HG03280 (cell line): ENCODE measurements around the gene ARPC5.
"Not testable (repeated sequence)": the region's sequence is repeated elsewhere in the genome, so short reads cannot be mapped to it uniquely, and the experiment has no call there.

Source experiments
- ATAC-seq: cut with Tn5 transposase; IDR thresholded peaks from one replicate; pipeline ENCODE4 v1.9.1; 2021; ENCODE audit warnings: mild to moderate bottlenecking, moderate library complexity; ENCODE audit not compliant: unreplicated experiment

The ARPC5 gene

DNA sequence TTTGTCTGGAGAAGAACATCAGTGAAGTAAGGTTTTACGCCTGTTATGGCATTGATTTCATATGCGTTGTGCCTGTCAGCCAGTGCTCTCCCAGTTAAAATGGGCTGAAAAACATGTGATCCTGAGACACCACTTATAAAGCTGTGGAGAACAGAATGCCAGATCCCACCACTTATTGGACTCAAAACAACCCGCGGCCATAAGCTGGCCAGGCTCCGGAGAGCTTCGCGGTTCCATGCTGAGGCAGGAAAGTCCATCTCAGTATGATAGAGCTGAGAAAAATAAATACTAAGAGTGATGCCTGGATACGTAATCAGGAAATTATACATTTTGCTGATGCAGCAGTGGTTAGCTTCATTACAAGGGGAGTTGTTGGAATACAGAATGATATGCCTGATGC lies 12.5 kb upstream of the ARPC5 start:
- ATAC-seq, result no peak

DNA sequence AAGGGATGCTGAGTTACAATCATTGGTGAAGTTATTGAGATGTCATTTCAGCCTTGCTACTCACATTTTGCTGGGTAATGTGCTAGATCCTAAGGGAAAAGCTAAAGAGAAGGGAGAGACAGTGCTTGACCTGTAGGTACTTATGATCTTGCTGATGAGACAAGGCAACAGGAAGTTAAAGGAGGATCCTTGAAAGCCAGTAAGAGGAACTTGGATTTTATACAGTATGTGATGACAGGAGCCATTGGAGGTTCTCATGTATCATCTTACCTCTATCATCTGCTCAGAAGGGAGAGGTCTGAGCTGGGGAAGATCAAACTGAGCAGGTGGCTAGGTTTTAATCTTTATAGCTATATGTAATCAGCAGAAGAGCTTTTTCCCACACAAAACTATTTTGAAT lies 11.2 kb upstream of the ARPC5 start:
- no peak for ATAC-seq

DNA sequence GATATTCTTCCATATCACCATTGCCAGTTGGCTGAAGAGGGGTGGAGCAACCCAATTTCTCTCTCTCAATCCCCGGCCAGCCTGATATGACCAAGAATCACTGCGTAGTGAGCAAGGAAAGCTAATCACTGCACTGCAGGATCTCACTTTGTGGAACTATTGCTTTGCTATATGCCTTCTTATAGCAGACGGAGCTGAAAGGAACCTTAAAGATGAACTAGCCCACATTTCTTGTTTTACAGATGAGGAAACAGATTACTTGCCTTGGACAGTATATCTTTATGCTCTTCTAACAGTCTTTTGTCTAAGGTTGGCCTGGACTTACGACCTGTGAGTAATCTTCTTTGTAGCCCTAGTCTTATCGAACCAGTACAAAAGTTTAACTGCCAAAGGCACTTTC lies 9.9 kb upstream of the ARPC5 start:
- no peak for ATAC-seq

DNA sequence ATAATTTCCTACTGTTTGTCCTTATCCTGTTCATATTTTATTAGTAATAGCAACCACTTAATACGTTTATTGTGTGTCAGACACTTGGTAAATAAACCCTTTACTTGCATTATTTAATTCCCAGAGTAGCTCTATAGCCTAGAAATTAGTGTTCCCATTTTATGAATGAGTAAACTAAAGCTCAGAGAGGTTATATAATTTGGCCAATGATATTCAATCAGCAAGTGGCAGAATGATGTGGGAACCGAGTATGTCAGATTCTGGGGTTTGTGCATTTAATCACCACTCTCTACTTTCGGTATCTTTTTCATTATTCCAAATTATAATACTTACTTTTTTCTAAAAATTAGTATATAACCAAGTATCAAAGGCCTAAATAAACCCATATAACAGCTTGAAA lies 6.6 kb upstream of the ARPC5 start:
- no peak for ATAC-seq

DNA sequence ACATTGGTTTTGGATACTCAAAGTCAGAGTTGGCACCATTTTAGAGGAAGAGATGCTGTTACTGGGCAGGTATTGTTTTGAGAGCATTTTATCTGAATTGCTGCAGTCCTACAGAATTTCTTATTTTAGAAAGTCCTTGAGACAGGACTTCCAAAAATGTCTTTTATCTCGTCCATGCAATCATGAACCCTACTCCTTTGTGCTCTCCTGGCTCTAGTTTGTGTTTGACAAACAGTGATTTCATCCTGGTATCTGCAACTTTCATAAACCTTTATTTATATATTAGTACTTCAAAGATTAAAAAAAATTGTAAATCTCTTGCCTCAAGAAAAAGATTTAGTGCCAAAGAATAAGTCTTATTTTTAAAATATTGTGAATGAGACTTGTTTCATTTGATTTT lies 4.6 kb upstream of the ARPC5 start:
- no peak for ATAC-seq

DNA sequence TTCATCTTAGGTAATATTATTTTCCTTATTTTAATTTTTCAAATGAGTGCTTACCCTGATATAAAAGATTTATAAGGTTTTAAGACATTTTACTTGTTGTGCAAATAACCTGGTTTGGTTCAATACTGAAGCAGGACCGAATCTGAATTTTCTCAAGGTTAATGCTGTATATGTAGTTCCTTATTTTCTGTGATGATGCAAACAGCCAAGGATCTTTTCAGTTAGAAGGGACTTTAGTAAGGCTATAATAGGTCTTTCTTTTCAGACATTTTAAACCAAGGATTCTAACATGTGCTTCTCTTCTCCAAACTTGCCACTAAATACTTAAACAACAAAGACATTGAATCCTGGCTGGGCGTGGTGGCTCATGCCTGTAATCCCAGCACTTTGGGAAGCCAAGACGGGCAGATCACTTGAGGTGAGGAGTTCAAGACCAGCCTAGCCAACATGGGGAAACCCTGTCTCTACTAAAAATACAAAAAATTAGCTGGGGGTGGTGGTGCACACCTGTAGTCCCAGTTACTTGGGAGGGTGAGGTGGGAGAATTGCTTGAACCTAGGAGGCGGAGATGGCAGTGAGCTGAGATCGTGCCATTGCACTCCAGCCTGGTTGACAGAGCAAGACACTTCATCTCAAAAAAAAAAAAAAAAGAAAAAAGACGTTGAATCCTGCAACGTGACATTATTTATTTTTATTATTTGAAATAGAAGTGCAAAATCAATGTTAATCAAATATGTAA lies 3.2 kb upstream of the ARPC5 start:
- ATAC-seq, result no peak

DNA sequence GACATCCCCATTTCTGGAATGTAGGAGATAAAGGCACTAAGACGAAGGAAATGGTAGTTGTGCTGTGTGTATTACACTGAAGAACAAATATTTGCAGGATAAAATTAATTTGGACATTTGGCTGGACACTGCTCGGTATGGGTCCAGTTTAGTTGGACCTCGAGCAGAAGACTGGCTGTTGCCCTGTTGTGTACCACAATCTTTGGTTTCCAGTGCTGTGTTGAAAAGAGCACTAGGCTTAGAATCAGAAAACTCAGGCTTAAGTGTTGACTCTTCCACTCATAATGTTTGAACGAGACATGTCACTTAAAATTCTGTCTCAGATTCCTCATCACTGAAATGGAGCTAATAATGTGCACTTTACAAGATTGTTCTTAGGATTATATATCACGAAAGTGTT lies 1.2 kb upstream of the ARPC5 start:
- no peak for ATAC-seq

GRCh38 chr1:183636334-183636682 lies 725 bp upstream of the ARPC5 start:
- ATAC-seq, result no peak

DNA sequence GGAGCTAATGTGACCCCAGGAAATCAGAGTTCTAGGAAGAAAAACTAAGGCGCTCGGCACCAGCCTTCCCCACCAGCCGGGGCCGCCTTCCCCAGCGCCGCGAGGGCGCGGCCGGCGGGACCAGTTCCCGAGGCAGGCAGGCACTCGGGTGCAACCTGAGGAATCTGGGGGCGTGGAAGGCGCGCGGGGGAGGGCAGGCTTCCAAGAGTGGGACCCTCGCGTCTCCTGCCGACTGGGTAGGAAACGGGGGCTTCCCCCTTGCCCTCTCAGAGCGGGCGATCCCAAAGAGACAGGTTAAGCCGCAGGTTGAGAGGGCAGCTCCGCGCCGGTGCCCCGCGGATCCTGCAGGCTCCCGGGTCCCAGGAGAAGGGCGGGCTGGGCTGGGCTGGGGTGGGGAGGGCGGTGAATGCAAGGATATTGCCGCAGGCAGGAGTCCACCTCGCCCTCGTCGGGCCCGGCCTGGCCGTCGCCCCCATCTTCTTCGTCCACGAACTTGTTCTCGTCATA lies 431 bp downstream of the ARPC5 start:
- peak; percentile 8 for ATAC-seq

DNA sequence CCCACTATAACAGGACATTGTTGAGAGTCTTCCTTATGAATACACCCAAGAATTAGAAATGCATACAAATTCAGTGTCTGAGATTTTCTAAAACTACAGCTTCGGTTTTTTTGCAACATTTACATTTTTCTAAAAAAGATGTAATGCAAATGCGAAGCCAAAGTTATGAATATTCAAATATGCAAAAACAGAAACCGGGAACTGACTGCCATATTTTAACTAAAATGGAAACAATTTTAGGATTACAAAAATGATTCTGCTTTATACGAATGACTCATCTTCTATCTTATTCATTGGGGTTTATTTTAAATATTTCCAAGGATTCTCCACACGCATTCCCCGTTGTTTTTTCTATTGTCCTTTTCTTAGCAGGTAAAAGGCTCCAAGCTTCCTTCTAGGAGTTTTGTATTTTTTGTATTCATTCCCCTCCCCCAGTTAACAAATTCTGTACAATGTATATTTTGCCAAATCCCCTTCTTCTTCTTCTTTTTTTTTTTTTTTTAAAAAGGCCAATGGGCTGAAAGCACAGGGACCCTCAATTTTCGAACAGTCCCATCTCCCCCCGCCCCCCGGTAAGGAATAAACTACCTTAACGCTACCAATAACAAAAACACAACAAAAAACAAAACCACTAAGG lies 1.0 kb downstream of the ARPC5 start:
- no peak for ATAC-seq

GRCh38 chr1:183633676-183634343 lies 1.8 kb downstream of the ARPC5 start:
- ATAC-seq, result no peak

DNA sequence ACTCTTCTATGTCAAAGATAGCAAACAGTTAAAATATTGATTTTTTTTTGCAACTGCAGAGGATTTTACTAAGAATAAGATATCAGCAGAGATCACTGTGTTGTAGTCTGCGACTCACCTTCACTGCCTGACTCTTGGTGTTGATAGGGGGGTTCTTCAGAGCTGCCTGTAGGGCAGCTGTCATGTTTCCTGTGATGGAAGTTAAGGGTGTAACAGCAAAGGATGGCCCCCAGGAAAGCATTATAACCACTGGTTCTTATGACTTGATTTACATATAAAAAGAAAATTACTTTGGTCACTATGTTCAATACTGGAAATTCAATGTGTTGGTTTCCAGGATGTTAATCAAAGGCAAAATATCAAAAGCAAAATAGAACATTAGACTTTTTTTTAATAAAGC lies 2.6 kb downstream of the ARPC5 start:
- no peak for ATAC-seq

DNA sequence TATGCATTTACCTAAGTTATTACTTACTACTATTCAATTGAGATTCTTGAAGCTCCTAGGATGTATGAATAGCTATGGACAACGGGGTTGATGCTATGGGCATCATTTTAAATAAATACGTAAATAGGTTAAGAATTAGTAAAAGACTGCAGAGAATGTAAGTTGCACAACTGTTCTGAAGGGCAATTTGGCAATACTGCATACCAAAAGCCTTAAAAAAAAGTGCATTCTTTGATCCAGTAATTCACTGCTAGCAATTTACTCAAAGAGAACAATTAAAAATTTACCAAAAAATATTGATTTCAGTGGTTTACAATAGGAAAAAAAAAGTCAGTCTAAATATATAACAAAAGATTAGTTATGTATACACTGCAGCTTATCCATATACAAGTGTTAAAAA lies 3.5 kb downstream of the ARPC5 start:
- ATAC-seq, result no peak

DNA sequence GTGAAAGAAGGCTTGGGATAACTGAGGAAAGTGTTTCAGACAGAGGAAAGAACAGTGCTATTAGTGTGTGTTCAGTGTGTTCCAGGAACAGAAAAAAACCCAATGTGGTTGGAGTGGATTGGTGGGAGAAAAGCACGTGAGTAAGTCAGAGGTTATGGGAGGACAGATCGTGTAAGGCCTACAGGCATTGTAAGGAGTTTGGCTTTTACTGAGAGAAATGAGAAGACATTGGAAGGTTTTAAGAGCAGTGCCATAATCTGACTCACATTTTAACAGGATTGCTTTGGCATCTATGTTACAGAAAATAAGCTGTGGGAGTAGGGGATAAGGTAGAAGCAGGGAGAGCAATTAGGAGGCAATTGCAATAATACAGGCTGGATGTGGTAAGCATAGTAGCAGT lies 4.8 kb downstream of the ARPC5 start:
- ATAC-seq, result no peak

DNA sequence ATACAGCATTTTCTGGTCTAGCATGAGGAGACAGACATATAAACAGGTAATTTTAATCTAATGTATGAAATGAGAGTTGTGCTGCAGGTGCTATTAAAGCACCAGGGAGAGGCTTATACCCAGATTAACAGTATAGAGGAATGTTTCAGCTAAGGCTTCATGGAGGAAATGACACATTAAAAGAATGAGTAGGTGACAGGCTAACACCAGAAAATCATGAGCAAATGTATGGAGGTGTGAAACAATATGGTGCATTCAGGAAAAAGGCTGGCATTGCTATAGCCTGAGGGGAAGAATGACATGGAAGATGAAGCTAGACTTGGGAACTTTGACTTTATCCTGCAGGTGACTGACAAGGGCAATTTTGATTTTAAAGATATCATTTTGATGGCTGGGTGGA lies 7.0 kb downstream of the ARPC5 start:
- ATAC-seq, result no peak

- not testable (repeated sequence) for ATAC-seq
Measured at GRCh38 chr1:183626236-183626635, 9.3 kb downstream of the ARPC5 start.

- peak; percentile 71 for ATAC-seq
Measured at GRCh38 chr1:183622884-183623785, 12.4 kb downstream of the ARPC5 start.

- ATAC-seq, result no peak
Measured at GRCh38 chr1:183622013-183622412, 13.6 kb downstream of the ARPC5 start.

DNA sequence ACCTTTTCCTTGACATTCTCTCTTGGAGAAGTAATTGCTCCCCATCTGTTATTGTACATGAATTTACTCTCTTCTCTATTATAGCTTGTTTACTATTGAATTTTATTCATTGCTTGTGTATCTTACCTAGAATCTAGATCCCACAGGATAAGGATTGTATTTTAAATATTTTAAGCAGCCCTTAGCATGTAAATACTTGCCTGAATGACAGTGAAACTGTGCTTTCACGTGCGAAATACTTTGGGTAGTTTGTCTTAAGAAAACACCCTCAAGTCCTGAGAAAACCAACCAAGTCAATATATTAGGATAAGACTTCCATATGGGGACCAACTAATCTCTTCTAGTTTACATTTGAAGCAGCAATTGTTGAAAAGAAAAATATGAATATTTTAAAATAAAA lies 15.3 kb downstream of the ARPC5 start:
- ATAC-seq, result no peak

- ATAC-seq, result no peak
Measured at GRCh38 chr1:183619781-183620180, 15.8 kb downstream of the ARPC5 start.

DNA sequence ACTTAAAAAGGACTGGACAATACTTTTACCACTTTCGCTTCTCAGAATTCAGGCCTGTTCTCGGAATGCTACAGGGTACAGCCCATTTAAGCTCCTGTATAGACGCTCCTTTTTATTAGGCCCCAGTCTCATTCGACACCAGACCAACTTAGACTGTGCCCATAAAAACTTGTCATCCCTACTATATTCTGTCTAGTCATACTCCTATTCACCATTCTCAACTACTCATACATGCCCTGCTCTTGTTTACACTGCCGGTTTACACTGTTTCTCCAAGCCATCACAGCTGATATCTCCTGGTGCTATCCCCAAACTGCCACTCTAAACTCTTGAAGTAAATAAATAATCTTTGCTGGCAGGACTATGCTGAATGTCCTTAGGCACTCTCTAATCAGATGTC lies 17.4 kb downstream of the ARPC5 start:
- not testable (repeated sequence) for ATAC-seq
